HG02852 (cell line): Measurements from ENCODE around the gene MBTPS2.
"Not testable (repeated sequence)": the region's sequence is repeated elsewhere in the genome, so short reads cannot be mapped to it uniquely, and the experiment has no call there.

Experiments used
- ATAC-seq: cut with Tn5 transposase; IDR thresholded peaks from one replicate; pipeline ENCODE4 v1.9.1; 2021; ENCODE audit warnings: mild to moderate bottlenecking, moderate library complexity; ENCODE audit not compliant: unreplicated experiment

The MBTPS2 gene

DNA sequence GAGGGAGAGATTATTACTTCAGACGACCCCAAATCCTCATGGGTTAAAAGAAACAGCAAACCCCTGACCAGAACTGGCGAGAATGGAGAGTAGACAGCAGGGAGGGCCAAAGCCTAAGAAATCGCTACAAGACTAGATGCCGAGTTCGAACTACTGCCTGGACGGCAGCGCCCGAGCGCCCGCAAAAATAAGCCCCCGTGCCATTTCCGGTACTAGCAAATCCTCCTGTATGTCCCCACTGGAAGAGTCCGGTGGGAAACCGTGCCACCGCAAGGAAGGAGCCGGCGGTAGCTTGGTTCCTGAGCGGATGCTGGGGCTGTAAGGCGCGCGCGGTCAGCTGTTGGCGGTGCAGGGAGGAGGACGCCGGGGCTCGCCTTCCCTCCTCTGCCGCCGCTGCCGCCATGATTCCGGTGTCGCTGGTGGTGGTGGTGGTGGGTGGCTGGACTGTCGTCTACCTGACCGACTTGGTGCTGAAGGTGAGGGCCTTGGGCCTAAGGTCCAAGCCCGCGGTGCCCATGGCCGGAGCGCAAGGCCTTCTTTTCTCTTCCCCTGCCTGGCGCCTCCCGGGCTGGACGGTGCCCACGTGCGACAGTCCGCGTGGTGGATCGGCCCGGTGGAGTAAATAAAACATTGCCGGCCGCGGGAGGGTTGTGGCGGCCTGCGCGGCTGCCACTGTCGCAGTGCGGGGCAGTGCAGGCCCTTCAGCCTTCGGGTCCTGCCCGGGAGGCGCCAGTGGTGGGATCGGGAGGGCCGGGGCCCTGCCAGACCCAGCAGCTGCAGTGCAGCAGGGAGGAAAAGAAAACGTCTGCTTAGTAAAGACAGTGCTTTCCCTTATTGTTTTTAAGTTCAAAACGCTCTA lies at the start of gene MBTPS2:
Gene MBTPS2 (plus strand): TSS at position 284 of the 859 bp plus-strand sequence. CDS start 118 bp downstream, at position 402.
- peak; percentile 82 for ATAC-seq

GRCh38 chrX:21798677-21799219 lies 40.7 kb upstream of the MBTPS2 start:
- ATAC-seq = peak; percentile 83

- no peak for ATAC-seq
Observed at GRCh38 chrX:21799767-21800166, 39.6 kb upstream of the MBTPS2 start.

DNA sequence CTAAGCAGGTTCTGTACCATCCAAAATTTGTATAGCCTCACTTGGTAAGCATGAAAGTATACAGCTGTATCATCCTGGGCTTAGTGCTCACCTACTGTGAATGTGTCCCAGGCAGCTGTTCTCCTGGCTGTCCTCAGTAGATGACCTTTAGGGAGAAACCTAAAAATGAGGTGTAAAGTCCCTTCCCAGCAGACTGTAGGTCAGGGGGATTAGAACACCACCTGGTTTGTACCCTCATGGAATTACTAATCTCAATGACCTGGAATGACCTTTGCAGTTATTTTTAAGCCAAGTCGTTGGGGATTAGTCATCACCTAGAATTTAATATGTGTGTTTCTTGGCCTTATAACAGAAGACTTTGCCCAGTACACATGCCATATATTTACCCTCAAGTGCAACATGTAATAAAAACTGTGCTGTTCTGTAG lies 39.1 kb upstream of the MBTPS2 start:
- ATAC-seq = no peak

DNA sequence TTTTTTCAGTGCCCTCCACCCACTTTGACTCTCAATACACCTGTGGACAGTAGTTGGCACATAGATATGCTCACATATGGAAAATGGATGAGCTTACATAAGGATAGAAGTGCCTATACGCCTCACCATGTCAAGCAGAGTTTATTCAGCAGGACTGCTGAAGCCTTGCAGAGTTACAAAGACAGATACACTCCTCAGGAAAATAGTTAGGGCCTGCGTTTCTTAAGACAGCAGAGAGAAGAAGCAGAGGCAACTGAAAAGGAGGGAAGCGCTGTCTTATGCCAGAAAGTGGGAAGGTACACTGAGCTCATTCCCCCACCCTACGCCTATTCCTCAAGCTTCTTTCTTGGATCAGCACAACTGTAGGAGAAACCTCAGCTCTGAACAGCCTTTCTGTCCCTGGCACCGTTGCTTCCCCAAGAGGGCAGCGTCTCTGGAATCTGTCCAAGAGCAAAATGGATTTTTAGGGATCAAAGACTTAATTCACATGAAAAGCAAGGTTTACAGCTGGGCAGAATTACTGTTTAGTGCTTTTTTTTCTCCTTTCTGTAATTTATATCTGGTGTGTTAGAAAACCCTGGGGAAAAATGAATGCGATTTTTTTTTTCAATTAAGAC lies 37.3 kb upstream of the MBTPS2 start:
- ATAC-seq = no peak

- ATAC-seq = no peak
Observed at GRCh38 chrX:21802839-21803238, 36.6 kb upstream of the MBTPS2 start.

DNA sequence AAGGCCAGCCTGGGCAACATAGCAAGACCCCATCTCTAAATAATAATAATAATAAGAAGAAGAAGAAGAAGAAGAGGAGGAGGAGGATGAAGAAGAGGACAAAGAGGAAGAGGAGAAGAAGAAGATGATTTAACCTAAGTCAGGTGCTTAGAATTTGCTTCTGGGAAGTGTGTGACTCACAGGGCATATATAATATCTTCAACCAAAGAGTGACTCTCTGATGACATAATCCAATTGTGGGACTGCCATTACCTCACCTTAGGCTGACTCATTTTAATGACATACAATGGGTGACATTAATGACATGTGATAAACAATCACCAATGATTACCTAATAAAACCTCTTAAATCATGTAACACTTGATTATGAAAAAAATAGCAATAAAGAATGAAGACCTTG lies 32.7 kb upstream of the MBTPS2 start:
- no peak for ATAC-seq

DNA sequence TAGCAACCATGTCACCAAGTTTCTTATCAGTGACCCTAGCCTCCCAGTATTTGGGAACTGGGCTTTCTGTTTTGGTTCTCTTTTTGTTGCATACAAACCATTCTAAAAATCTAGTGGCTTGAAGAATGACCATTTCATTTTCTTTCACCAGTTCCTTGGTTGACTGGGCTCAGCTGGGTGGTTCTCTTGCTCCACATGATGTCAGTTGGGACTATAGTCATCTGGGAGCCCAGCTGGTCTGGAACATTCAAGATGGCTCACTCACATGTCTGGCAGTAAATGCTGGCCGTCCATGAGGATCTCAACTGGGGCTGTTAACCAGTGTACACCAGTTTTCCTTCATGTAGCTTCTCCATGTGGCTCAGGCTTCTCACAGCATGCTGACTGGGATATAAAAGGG lies 27.6 kb upstream of the MBTPS2 start:
- ATAC-seq = no peak

- ATAC-seq = no peak
Observed at GRCh38 chrX:21812628-21813027, 26.8 kb upstream of the MBTPS2 start.

DNA sequence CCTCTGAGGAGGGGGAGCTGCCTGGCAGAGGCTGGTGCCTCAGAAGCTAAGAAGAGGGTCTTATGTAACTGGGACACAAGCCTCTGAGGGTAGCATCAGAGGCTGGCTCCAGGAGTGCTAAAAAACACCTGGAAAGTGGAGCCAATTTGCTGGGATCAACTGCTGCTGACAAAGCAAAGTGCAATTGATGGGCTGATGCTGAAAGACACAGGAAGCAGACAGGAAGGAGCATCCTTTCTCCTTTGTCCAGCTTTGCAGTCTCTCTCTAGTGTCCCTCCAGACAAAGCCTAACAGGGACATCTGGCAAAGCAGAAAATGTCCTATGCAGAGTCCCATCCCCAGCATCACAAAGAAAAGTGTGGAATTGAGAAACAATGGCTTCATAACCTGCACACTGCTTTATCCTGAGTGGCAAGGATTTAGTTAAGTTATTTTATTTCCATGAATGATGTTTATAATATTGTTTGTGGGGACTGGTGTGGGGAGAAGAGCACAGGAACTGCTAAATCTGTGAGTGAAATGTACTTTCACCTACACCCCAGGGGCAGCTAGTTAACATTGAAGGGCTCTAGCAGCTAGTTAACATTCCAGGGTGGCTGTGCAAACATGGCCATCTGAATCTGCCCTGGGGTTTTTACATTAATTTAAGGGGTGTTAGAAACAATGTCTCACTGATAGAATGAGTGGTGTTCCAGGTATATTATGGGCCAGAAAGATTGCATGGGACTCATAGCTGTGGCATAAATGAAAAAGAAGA lies 25.6 kb upstream of the MBTPS2 start:
- no peak for ATAC-seq

GRCh38 chrX:21816136-21816535 lies 23.3 kb upstream of the MBTPS2 start:
- ATAC-seq = no peak

DNA sequence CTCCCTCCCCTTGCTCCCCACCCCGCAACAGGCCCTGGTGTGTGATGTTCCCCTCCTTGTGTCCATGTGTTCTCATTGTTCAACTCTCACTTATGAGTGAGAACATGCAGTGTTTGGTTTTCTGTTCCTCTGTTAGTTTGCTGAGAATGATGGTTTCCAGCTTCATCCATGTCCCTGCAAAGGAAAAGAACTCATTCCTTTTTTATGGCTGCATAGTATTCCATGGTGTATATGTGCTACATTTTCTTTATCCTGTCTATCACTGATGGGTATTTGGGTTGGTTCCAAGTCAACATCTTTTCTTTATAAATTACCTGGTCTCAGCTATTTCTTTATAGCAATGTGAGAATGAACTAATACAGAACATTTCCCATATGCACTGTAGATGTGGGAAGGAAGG lies 19.2 kb upstream of the MBTPS2 start:
- not testable (repeated sequence) for ATAC-seq

DNA sequence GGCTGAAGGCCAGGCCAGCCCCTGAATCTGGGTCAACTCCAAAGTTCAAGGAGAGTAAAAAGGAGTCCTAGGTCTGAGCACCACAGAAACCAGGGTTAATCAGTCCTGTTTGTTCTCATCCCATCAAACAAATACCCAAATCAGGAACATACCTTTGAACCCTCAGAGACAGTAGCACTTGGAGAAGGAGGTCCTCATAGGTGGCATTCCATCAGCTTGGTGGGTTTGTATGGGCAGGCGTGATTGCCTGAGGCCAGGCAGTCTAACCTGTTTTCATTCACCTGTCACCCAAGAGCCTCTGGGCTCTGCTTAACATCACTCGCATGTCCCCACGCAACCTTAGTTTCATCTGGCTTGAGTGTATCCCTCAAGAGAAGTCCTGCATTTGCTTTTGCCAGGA lies 17.5 kb upstream of the MBTPS2 start:
- no peak for ATAC-seq

- no peak for ATAC-seq
Observed at GRCh38 chrX:21831496-21831895, 7.9 kb upstream of the MBTPS2 start.

DNA sequence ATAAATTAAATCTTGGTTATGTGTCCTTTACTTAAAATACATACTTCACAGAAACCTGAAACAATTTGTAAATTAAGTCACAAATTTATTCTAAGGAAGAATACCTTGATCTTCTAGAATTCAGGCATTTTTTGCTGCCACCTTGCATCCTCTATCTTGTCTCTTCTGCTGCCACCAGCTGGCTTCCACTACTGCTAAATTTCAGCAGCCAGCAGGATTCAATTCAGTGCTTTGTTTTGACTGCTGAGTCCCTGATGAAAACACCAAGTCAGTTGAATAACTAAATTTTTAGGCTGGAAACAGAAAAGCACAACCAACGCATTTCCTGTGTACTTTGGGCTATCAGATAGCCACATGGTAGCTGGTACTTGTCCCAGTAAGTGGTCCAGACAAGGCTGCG lies 2.4 kb upstream of the MBTPS2 start:
- ATAC-seq = no peak

- ATAC-seq = no peak
Observed at GRCh38 chrX:21838937-21839333, 482 bp upstream of the MBTPS2 start.

DNA sequence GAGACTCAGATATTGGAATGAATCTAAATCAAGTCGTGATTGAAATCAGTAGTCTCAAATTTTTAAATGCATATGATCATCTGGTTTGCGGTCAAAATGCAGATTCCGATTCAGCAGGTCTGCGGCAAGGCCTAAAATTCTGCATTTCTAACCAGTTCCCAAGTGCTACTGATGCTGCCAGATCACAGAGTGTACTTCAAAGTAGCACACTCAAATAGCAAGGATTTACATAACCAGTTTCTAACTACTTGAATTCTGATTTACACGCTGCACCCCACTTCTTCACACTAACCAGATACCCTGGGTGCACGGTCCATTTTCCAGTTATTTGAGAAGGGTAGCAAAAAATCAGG lies 752 bp downstream of the MBTPS2 start:
- peak; percentile 11 for ATAC-seq

GRCh38 chrX:21843179-21843578 lies 3.8 kb downstream of the MBTPS2 start:
- no peak for ATAC-seq

DNA sequence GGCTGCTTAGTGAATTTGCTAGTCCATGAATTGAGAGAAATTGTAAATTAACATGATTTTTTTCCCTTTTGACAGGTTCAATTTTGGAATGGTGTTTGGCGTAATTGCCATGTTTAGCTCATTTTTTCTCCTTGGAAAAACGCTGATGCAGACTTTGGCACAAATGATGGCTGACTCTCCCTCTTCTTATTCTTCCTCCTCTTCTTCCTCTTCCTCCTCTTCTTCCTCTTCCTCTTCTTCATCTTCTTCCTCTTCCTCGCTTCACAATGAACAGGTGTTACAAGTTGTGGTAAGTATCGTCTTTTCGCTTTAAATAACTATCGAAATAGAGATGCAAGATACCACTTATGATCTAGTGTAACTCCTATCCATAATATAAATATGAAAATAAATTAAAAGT lies 5.7 kb downstream of the MBTPS2 start:
- no peak for ATAC-seq

- ATAC-seq = no peak
Observed at GRCh38 chrX:21847342-21847741, 7.9 kb downstream of the MBTPS2 start.

DNA sequence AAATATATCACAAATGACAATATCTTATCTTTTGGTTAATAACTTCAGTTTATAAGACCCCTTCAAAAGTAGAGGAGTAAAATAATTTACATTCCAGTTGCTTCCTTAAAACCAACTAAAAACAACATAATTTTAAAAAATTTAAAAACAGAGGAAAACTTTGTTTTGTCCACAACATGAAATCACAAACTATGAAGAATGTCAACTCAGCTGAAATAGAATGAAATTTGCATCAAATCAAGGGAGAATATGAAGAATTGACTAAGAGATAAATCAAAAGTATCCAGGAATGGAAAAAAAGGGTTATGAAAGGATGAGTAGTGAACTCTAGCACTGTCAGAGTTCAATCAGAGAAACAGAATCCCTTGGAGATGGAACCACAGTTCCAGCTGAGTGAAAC lies 14.2 kb downstream of the MBTPS2 start:
- no peak for ATAC-seq
